Neural cell (in vitro differentiated cells): Measurements from ENCODE around the gene HIP1R. TPM values are rescaled to one million over a fixed set of nuclear protein-coding genes. Genes with fewer than 3 reads are reported as not detected.

Source experiments
- H2AFZ ChIP-seq: fragments of 200-600, 300-800 bp; sonication (generic), shearing (Covaris generic); 2 replicates; pipeline ENCODE4 v1.6.0; 2014; ENCODE audit warnings: low read depth, mild to moderate bottlenecking, antibody characterized with exemption, low read length, moderate library complexity
- H3F3A ChIP-seq: fragments of 200-600 bp; shearing (Covaris generic); 2 replicates; pipeline ENCODE4 v1.6.1; 2016; ENCODE audit warnings: mild to moderate bottlenecking, moderate library complexity, mixed read lengths, antibody characterized with exemption, low read length; ENCODE audit not compliant: insufficient read depth, poor library complexity, severe bottlenecking
- H3K27ac ChIP-seq: fragments of 200-600, 300-800 bp; sonication (generic), shearing (Covaris generic); 2 replicates; pipeline ENCODE4 v1.5.1; 2014; ENCODE audit warnings: mild to moderate bottlenecking, low read length, moderate library complexity
- H3K27me3 ChIP-seq: fragments of 300-800, 200-600 bp; sonication (generic), shearing (Covaris generic); 2 replicates; pipeline ENCODE4 v1.6.0; 2014; ENCODE audit warnings: mild to moderate bottlenecking, low read depth, low read length, moderate library complexity; ENCODE audit not compliant: insufficient read depth
- H3K36me3 ChIP-seq: fragments of 300-800, 200-600 bp; sonication (generic), shearing (Covaris generic); 2 replicates; pipeline ENCODE4 v1.5.1; 2014; ENCODE audit warnings: mild to moderate bottlenecking, antibody characterized with exemption, low read length, moderate library complexity; ENCODE audit not compliant: insufficient read depth
- H3K4me2 ChIP-seq: fragments of 300-800, 200-600 bp; sonication (generic), shearing (Covaris generic); 2 replicates; pipeline ENCODE4 v1.6.0; 2014; ENCODE audit warnings: mild to moderate bottlenecking, low read length
- H3K4me3 ChIP-seq: fragments of 300-800, 200-600 bp; sonication (generic), shearing (Covaris generic); 2 replicates; pipeline ENCODE4 v1.5.1; 2014; ENCODE audit warnings: mild to moderate bottlenecking, low read length, moderate library complexity
- H3K79me2 ChIP-seq: fragments of 200-600 bp; shearing (Covaris generic); replicated peaks from 2 replicates; pipeline ENCODE4 v1.6.0; 2014; ENCODE audit warnings: mild to moderate bottlenecking, low read length, moderate library complexity; ENCODE audit not compliant: insufficient read depth
- H3K9ac ChIP-seq: fragments of 300-800, 200-600 bp; sonication (generic), shearing (Covaris generic); 2 replicates; pipeline ENCODE4 v1.6.1; 2016; ENCODE audit warnings: mild to moderate bottlenecking, low read length, mixed read lengths
- H3K9me2 ChIP-seq: fragments of 200-600 bp; shearing (Covaris generic); 2 replicates; pipeline ENCODE4 v1.6.1; 2016; ENCODE audit warnings: mild to moderate bottlenecking, low read length, mixed read lengths; ENCODE audit not compliant: insufficient read depth
- H3K9me3 ChIP-seq: fragments of 200-600, 300-800 bp; sonication (generic), shearing (Covaris generic); 2 replicates; pipeline ENCODE4 v1.6.1; 2016; ENCODE audit warnings: mild to moderate bottlenecking, mixed run types, low read length, moderate library complexity, mixed read lengths
- H4K20me1 ChIP-seq: fragments of 200-600 bp; shearing (Covaris generic); 2 replicates; pipeline ENCODE4 v1.6.1; 2016; ENCODE audit warnings: mild to moderate bottlenecking, mixed run types; ENCODE audit not compliant: insufficient read depth
- CTCF ChIP-seq: fragments of 450-650 bp; IDR thresholded peaks from 2 replicates; pipeline ENCODE4 v1.5.1; 2014; ENCODE audit warnings: antibody characterized with exemption, mild to moderate bottlenecking, moderate library complexity; ENCODE audit not compliant: poor library complexity, severe bottlenecking
- EP300 ChIP-seq: fragments of 450-650 bp; conservative IDR thresholded peaks from 2 replicates; pipeline ENCODE4 v1.6.1; 2014; ENCODE audit warnings: antibody characterized with exemption, mild to moderate bottlenecking, moderate library complexity; ENCODE audit not compliant: poor library complexity, severe bottlenecking
- EZH2 ChIP-seq: fragments of 200-600, 300-800 bp; shearing (Covaris generic), sonication (generic); IDR thresholded peaks from 2 replicates; pipeline ENCODE4 v1.6.1; 2014; ENCODE audit warnings: antibody characterized with exemption, low read length, borderline replicate concordance, mild to moderate bottlenecking; ENCODE audit not compliant: insufficient read depth, poor library complexity, severe bottlenecking
- MXI1 ChIP-seq: fragments of 450-650 bp; conservative IDR thresholded peaks from 2 replicates; pipeline ENCODE4 v1.6.1; 2014; ENCODE audit warnings: antibody characterized with exemption, mild to moderate bottlenecking; ENCODE audit not compliant: poor library complexity, severe bottlenecking
- POLR2AphosphoS5 ChIP-seq: IDR thresholded peaks from 2 replicates; pipeline ENCODE4 v1.6.1; 2012
- RAD21 ChIP-seq: fragments of 450-650 bp; conservative IDR thresholded peaks from 2 replicates; pipeline ENCODE4 v1.6.1; 2014; ENCODE audit warnings: antibody characterized with exemption, mild to moderate bottlenecking, moderate library complexity
- REST ChIP-seq: IDR thresholded peaks from 2 replicates; pipeline ENCODE4 v1.6.1; 2012; ENCODE audit warnings: borderline replicate concordance
- SMC3 ChIP-seq: fragments of 450-650 bp; conservative IDR thresholded peaks from 2 replicates; pipeline ENCODE4 v1.6.1; 2014; ENCODE audit warnings: antibody characterized with exemption, mild to moderate bottlenecking, moderate library complexity; ENCODE audit not compliant: poor library complexity
- TAF1 ChIP-seq: IDR thresholded peaks from 2 replicates; pipeline ENCODE4 v1.6.1; 2012; ENCODE audit warnings: low read depth
- polyA plus RNA-seq: library from polyadenylated mRNA; depleted of rRNA; stranded (reverse); fragments of >200 nt; gene quantifications from 2 replicates; pipeline ENCODE4 v1.2.3, GENCODE V29; 2014

Gene HIP1R
- polyA plus RNA-seq, 1 donor from 2014 or later, result 270 TPM

GRCh38 chr12:122846622-122847515 lies 11.6 kb downstream of the HIP1R start:
- Histone ChIP-seq H3K79me2 (peaks cover 10% of the 10 kb centered on the region), H3K27me3 (no peaks in the 10 kb centered on the region), H3K36me3 (no peaks in the 10 kb centered on the region), H3K27ac (no peak overlapping the region), H3K9me3 (no peaks in the 10 kb centered on the region), H2AFZ (no peak overlapping the region), H3K4me2 (no peak overlapping the region), H3K9ac (no peak overlapping the region), H3F3A (no peaks in the 10 kb centered on the region), H3K9me2 (no peaks in the 10 kb centered on the region), H4K20me1 (peaks cover 39% of the 10 kb centered on the region), H3K4me3 (no peak overlapping the region)
- TF ChIP-seq TAF1, result no peak
- TF ChIP-seq SMC3, result no peak
- TF ChIP-seq EP300, result no peak

GRCh38 chr12:122847516-122847836 lies 12.2 kb downstream of the HIP1R start:
- H3K9ac ChIP-seq, result no peak overlapping the region
- H3K4me3 ChIP-seq, result no peak overlapping the region
- no peaks in the 10 kb centered on the region for H3K9me2 ChIP-seq
- H3K36me3 ChIP-seq, result no peaks in the 10 kb centered on the region
- H3F3A ChIP-seq, result no peaks in the 10 kb centered on the region
- no peak overlapping the region for H3K27ac ChIP-seq
- no peaks in the 10 kb centered on the region for H3K27me3 ChIP-seq
- peaks cover 4% of the 10 kb centered on the region for H3K79me2 ChIP-seq
- no peaks in the 10 kb centered on the region for H3K9me3 ChIP-seq
- H2AFZ ChIP-seq, result no peak overlapping the region
- peaks cover 34% of the 10 kb centered on the region for H4K20me1 ChIP-seq
- no peak for TF ChIP-seq EP300
- no peak for TF ChIP-seq REST
- no peak for TF ChIP-seq CTCF
- no peak for TF ChIP-seq MXI1
- no peak for TF ChIP-seq EZH2
- TF ChIP-seq RAD21, result no peak
- no peak for TF ChIP-seq POLR2AphosphoS5
- no peak for TF ChIP-seq SMC3
- TF ChIP-seq TAF1, result no peak
- no peak overlapping the region for H3K4me2 ChIP-seq
